Activated T-cell treated with anti-CD3 and anti-CD28 coated beads, Interleukin-2, amount 50 U/mL, for 24 hours (primary cell): ENCODE measurements around the gene NEO1.

Experiments
- DNase-seq: peaks from one replicate; pipeline ENCODE4 v3.0.0-alpha.2; 2020
- H3K27ac Mint-ChIP-seq: 2 replicates; pipeline ENCODE4 v1.8.0; 2020; ENCODE audit warnings: mild to moderate bottlenecking, mixed read lengths
- H3K27me3 Mint-ChIP-seq: 2 replicates; pipeline ENCODE4 v1.8.0; 2020; ENCODE audit warnings: mixed read lengths
- H3K36me3 Mint-ChIP-seq: 2 replicates; pipeline ENCODE4 v1.8.0; 2020; ENCODE audit warnings: low read depth, mixed read lengths
- H3K4me1 Mint-ChIP-seq: 2 replicates; pipeline ENCODE4 v1.8.0; 2020; ENCODE audit warnings: low read depth, mixed read lengths
- H3K4me3 Mint-ChIP-seq: 2 replicates; pipeline ENCODE4 v1.8.0; 2020; ENCODE audit warnings: mild to moderate bottlenecking, moderate library complexity, mixed read lengths
- H3K9me3 Mint-ChIP-seq: 2 replicates; pipeline ENCODE4 v1.8.0; 2020; ENCODE audit warnings: mixed read lengths

NEO1 gene

DNA sequence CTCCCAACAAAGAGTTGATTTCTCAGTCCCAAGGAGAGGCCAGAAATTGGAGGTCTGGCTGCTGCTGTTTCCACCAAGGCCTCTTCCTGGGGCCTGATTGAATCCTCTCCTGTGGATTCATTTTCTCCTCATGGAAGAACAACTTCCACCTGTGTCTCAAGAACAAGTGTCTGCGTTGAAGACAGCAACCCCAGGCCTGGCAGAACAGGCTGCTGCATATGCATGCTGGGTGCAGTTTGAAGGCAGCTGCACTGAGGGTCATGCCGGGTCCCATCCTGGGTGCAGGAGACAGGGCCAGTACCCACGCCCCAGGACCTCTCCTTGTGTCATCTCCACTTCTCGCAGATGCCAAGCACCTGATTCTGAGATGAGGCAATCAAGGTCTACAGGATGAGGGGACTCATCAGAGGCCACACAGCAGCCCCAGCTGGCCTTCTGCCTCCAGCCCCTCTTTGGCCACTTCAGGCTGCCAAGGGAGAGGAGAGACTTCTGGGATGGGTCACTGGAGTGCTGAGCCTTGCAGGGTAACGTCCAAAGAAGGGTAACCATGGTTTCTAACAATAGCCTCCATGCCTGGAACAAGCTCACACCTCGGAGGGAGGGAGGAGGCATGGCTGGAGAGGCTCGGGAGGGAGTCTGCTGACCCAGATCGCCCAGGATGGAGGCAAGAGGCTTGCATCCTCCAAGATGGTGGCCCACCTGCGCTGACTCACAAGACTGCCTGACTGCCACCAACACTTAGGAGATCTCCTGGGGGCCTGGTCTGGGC is 286.5 kb downstream of the NEO1 start:
- H3K4me1 Mint-ChIP-seq = no peaks in the 10 kb centered on the region
- H3K27me3 Mint-ChIP-seq = no peaks in the 10 kb centered on the region
- no peak overlapping the region for H3K4me3 Mint-ChIP-seq
- peaks cover 15% of the 10 kb centered on the region for H3K9me3 Mint-ChIP-seq
- no peak overlapping the region for H3K27ac Mint-ChIP-seq
- no peak for DNase-seq
- no peaks in the 10 kb centered on the region for H3K36me3 Mint-ChIP-seq

GRCh38 chr15:73340502-73341192 is 288.4 kb downstream of the NEO1 start:
- Mint-ChIP-seq H3K36me3 (no peaks in the 10 kb centered on the region), H3K4me3 (no peak overlapping the region), H3K27me3 (no peaks in the 10 kb centered on the region), H3K9me3 (peaks cover 15% of the 10 kb centered on the region), H3K4me1 (no peaks in the 10 kb centered on the region), H3K27ac (no peak overlapping the region)
- DNase-seq = no peak

GRCh38 chr15:73341886-73342600 is 289.8 kb downstream of the NEO1 start:
- DNase-seq = no peak
- Mint-ChIP-seq H3K4me3 (no peak overlapping the region), H3K4me1 (no peaks in the 10 kb centered on the region), H3K36me3 (no peaks in the 10 kb centered on the region), H3K27me3 (peaks cover under 1% of the 10 kb centered on the region), H3K27ac (no peak overlapping the region), H3K9me3 (peaks cover 15% of the 10 kb centered on the region)

GRCh38 chr15:73344056-73344455 is 291.8 kb downstream of the NEO1 start:
- no peak for DNase-seq
- H3K4me3 Mint-ChIP-seq = no peak overlapping the region
- peaks cover 4% of the 10 kb centered on the region for H3K27me3 Mint-ChIP-seq
- no peaks in the 10 kb centered on the region for H3K36me3 Mint-ChIP-seq
- H3K4me1 Mint-ChIP-seq = no peaks in the 10 kb centered on the region
- H3K27ac Mint-ChIP-seq = no peak overlapping the region
- H3K9me3 Mint-ChIP-seq = peaks cover 15% of the 10 kb centered on the region

DNA sequence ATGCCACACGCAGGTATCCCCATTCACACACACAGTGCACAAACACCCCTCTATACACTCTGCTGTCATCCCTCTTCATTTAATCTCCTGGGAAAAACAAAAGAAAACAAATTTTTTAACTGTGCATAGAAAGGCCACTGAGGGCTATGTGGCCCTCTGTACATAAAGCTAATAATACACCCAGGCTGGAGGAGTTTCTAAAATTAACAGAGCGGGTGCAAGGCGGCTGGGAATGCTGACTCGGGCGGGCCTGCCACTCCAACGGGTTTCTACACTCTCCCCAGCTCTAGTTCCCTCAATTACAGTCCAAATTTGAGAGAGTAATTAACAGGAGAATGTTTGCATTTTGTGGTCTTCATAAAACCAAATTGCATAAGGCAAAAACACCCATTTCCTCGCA is 293.4 kb downstream of the NEO1 start:
- peaks cover 4% of the 10 kb centered on the region for H3K27me3 Mint-ChIP-seq

GRCh38 chr15:73346735-73347312 is 294.6 kb downstream of the NEO1 start:
- peak; percentile 65 for DNase-seq
- peaks cover 4% of the 10 kb centered on the region for H3K27me3 Mint-ChIP-seq
- no peak overlapping the region for H3K4me3 Mint-ChIP-seq
- H3K36me3 Mint-ChIP-seq = no peaks in the 10 kb centered on the region
- H3K27ac Mint-ChIP-seq = no peak overlapping the region
- H3K9me3 Mint-ChIP-seq = peaks cover 15% of the 10 kb centered on the region
- no peaks in the 10 kb centered on the region for H3K4me1 Mint-ChIP-seq

More for the DNA sequence above, 293.4 kb downstream of the NEO1 start:
- Mint-ChIP-seq H3K4me1 (no peaks in the 10 kb centered on the region), H3K36me3 (no peaks in the 10 kb centered on the region), H3K9me3 (peaks cover 15% of the 10 kb centered on the region), H3K4me3 (no peak overlapping the region), H3K27ac (no peak overlapping the region)
- DNase-seq = no peak

GRCh38 chr15:73349191-73349590 is 296.9 kb downstream of the NEO1 start:
- Mint-ChIP-seq H3K4me1 (no peaks in the 10 kb centered on the region), H3K27ac (no peak overlapping the region), H3K9me3 (no peaks in the 10 kb centered on the region), H3K4me3 (no peak overlapping the region), H3K36me3 (no peaks in the 10 kb centered on the region), H3K27me3 (peaks cover 4% of the 10 kb centered on the region)
- DNase-seq = no peak

DNA sequence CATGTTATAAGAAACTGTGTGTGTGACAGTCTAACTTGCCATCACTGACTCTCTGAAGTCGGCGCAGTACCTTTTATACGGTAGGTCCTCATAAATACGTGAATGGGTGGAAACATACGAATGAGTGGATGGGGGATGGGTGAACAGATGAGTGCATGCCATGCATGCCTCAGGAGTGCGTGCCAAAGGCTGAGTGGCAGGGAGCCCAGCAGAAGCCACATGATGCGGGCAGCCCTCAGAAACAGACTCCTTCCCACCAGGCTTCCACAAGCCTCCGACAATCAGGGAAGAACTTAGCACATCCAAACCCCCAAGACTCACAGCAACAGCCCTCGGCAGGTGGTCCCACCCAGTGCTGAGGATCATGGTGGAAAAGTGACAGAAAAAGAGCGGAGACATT is 299.8 kb downstream of the NEO1 start:
- Mint-ChIP-seq H3K9me3 (no peaks in the 10 kb centered on the region), H3K36me3 (no peaks in the 10 kb centered on the region), H3K27ac (no peak overlapping the region), H3K4me1 (no peaks in the 10 kb centered on the region), H3K4me3 (no peak overlapping the region), H3K27me3 (peaks cover 10% of the 10 kb centered on the region)
- DNase-seq = no peak

DNA sequence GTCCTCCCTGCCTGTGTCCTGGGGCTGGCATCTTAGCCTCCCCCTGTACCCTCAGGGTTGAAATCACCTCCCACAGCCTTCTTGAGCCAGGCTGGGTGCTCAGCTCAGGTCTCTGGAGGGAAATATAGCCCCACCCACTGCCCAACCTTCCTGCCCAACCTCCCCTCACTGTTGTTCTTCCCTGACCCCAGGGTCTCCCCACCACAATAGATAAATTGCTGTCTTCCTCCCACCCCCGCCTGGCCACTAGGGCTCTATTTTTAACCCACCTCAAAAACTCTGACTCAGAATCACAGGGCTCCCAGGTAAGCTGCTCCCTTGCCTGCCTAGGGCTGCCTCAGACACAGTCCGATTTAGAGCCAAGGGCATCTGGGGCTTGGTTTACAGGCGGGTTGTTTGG is 301.5 kb downstream of the NEO1 start:
- Mint-ChIP-seq H3K9me3 (no peaks in the 10 kb centered on the region), H3K36me3 (no peaks in the 10 kb centered on the region), H3K4me3 (no peak overlapping the region), H3K27ac (no peak overlapping the region), H3K4me1 (no peaks in the 10 kb centered on the region), H3K27me3 (peaks cover 17% of the 10 kb centered on the region)
- no peak for DNase-seq

- H3K36me3 Mint-ChIP-seq = no peaks in the 10 kb centered on the region
- H3K4me3 Mint-ChIP-seq = no peak overlapping the region
- no peaks in the 10 kb centered on the region for H3K9me3 Mint-ChIP-seq
- no peaks in the 10 kb centered on the region for H3K4me1 Mint-ChIP-seq
- no peak for DNase-seq
- H3K27ac Mint-ChIP-seq = no peak overlapping the region
- H3K27me3 Mint-ChIP-seq = peaks cover 17% of the 10 kb centered on the region
Measured at GRCh38 chr15:73354241-73354640, 302.0 kb downstream of the NEO1 start.
